VCaP (cell line): ENCODE data around the gene KCP.

Experiments
- H3K27ac ChIP-seq: fragments of 450-650 bp; 2 replicates; pipeline ENCODE4 v1.5.1; 2017
- TF ChIP-seq, protein P1 (sequence below): fragments of 450-650 bp; conservative IDR thresholded peaks from 2 replicates; pipeline ENCODE4 v1.5.1; 2017; ENCODE audit warnings: mild to moderate bottlenecking, moderate library complexity

The KCP gene

DNA sequence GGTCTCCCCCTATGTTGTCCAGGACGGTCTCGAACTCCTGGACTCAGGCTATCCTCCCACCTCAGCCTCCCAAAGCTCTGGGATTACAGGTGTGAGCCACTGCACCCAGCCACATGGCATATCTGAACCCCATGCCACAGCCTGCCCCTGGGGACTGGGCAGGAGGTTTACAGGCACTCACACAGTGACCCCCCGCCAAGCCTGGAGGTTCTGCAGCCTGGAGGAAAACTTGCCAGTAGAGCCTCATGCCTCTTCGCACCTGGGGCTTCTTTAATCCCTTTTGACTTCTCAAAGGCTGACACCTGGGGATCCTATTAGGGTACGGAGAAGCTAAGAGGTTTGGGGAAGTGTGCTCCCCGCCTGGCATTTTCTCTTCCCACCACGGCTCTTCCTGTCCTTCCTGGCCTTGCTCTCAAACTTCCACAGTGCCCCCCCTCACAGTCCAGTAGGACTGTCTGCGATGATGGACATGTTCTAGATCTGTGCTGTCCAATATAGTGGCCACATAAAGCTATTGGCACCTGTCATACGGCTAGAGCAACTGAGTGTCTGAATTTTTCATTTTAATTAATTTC, 11.4 kb upstream of the KCP start:
- no peak overlapping the region for H3K27ac ChIP-seq
- TF ChIP-seq, protein P1, sequence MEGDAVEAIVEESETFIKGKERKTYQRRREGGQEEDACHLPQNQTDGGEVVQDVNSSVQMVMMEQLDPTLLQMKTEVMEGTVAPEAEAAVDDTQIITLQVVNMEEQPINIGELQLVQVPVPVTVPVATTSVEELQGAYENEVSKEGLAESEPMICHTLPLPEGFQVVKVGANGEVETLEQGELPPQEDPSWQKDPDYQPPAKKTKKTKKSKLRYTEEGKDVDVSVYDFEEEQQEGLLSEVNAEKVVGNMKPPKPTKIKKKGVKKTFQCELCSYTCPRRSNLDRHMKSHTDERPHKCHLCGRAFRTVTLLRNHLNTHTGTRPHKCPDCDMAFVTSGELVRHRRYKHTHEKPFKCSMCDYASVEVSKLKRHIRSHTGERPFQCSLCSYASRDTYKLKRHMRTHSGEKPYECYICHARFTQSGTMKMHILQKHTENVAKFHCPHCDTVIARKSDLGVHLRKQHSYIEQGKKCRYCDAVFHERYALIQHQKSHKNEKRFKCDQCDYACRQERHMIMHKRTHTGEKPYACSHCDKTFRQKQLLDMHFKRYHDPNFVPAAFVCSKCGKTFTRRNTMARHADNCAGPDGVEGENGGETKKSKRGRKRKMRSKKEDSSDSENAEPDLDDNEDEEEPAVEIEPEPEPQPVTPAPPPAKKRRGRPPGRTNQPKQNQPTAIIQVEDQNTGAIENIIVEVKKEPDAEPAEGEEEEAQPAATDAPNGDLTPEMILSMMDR = no peak

DNA sequence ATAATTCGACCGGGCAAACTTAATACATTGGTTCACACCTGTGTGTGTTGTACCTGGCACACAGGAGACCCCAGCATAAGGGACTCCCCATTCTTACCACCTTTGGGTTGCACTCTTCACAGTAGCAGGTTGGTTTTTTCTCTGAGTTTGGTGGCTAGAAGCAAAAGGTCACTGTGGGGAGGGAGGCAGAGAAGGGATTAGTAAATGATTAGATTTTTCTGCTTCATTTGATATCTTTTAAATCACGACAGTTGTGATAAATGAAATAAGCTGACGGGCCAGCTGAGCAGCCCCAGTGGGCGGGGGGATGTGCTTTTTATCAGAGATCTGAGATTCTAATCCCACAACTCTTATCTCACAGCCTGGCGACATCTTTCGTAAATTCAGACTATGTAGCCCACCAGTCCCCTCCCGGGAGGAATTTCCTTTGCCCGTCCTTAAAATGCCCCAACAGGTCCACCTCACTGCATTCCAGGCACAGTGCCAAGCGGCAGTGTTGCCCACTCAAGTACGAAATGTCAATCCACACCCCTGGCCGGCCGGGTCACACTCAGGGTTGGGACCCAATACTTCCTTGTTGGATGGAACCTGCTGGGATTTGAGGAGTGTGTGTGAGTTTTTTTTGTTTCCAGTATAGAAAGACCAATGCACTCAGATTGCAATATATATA, 10.5 kb upstream of the KCP start:
- TF ChIP-seq, protein P1 = no peak
- H3K27ac ChIP-seq = no peak overlapping the region

DNA sequence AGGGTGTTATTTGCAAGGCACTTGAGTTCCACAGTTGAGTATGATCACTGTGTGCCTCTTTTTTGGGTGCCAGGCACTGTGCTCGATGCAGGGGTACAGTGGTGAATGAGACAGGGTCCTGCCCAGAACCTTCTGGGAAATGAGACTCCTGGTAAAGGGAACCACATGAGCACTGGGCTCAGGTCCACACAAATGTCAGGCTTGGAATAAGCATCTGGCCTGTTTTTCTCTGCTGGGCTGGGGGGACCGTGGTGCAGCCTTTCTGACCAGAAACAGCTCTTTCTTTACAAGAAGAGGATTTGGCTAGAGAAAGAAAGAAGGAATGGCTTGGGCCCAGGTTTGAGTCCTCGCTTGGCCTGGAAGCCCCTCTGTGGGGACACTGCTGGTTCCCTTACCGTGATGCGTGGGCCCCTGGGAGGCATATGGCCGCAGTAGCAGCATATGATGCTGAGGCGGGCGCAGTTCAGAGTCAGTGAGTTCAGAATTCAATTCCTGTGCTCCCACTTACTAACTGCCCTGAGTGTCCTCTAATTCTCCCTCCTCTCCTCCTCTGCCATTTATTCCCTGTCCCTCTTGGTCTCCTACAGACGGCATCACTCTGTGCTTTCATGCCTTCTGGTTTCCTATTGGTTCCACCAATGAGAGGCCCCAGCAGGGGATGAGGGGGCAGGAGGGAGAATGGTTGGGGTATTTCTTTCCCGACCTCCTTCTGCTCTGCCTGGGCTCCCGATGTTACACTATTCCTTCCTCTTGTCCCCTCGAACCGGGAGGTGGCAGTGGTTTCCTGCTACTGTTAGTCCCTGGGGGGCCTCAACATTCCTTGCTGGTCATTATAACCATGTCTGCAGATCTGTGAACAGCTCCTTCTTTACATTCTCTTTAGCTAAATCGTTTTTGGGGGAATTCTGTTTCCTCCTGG, 9.6 kb upstream of the KCP start:
- TF ChIP-seq, protein P1 = no peak
- no peak overlapping the region for H3K27ac ChIP-seq

DNA sequence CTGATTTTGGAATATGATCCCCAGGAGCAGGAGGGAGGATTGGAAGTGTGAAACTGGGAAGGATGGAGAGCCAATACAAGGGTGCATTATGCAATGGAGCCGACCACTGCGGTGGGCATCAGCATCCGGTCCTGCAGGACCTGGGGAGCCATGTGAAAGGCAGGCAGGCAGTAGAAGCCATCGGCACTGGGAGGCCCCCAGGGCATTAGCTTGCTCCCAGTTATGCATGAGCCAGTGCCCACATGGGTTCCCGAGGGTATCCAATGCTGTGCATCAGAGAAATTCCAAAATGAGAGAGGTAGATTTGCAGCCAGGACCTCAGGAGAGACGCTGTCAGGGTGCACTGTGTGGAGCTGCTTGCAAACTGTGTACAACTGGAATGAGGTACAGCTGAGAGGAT, 8.7 kb upstream of the KCP start:
- TF ChIP-seq, protein P1 = no peak
- H3K27ac ChIP-seq = no peak overlapping the region

DNA sequence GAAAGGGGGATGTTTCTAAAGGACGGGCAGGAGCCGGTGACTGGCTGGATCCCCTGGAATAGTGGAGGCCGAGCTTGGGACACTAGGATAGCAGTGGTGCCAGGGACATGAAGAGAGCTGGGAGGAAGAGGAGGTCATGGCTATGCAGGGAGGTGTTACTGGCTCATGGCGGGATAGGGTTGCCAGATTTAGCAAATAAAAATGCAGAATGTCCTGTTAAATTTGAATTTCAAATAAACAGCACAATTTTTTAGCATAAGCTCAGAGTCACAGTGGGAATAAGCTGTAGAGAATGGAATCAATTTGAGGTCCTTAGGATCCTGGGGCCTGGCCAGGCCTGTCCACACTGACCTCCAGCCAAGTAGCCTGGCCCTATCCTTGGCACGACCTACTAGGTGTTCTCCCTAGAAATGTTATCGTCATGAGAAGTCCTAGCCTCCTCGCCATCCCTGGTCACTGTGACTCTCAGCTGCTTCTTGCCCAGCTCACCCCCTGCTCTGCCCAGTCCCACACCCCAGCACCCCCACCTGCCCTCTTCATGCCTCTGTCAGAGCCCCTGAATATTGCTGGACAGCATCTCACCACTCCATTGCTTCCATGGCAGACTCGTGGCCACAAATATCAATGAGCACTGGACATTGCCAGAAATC, 7.6 kb upstream of the KCP start:
- TF ChIP-seq, protein P1 = no peak

DNA sequence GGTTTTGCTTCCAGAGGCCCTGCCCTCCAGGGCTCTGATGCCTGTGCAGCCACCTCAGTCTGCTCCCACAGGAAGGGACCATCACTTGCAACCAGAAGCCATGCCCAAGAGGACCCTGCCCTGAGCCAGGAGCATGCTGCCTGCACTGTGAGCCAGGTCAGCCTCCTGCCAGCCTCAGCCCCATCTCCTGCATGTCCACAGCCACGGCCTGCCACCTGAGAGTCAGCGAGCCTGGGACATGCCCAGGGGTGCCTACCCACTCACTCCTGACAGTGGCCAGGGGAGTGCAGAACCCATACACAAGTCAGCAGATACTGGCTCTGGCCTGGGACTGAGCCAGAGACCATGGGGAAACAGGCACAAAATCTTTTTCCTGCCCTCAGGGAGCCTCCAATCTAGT, 6.6 kb upstream of the KCP start:
- H3K27ac ChIP-seq = no peak overlapping the region
- TF ChIP-seq, protein P1 = no peak

More for the DNA sequence above, 7.6 kb upstream of the KCP start:
- H3K27ac ChIP-seq = no peak overlapping the region

DNA sequence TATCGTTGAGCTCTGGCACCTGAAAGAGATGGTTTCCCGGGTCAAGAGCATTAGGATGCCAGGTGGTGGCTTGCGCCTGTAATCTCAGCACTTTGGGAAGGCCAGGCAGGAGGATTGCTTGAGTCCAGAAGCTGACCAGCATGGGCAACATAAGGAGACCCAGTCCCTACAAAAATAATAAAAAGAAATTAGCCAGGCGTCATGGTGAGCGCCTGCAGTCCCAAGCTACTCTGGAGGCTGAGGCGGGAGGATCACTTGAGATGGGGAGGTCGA, 6.1 kb upstream of the KCP start:
- no peak overlapping the region for H3K27ac ChIP-seq
- TF ChIP-seq, protein P1 = no peak
